Skeletal muscle satellite cell (primary cell): Measurements from ENCODE around the gene RAPGEF2.

Source experiments
- H3K27me3 ChIP-seq: 2 replicates; pipeline ENCODE4 v1.7.0; 2013; ENCODE audit warnings: low read length; ENCODE audit not compliant: control insufficient read depth, insufficient read depth
- H3K36me3 ChIP-seq: 2 replicates; pipeline ENCODE4 v1.7.0; 2013; ENCODE audit warnings: mild to moderate bottlenecking, control low read depth, low read length; ENCODE audit not compliant: insufficient read depth
- H3K4me1 ChIP-seq: 2 replicates; pipeline ENCODE4 v1.7.0; 2013; ENCODE audit warnings: low read length; ENCODE audit not compliant: control insufficient read depth, insufficient read depth
- H3K4me2 ChIP-seq: 2 replicates; pipeline ENCODE4 v1.7.0; 2013; ENCODE audit warnings: mild to moderate bottlenecking, low read length
- H3K4me3 ChIP-seq: 2 replicates; pipeline ENCODE4 v1.7.0; 2013; ENCODE audit warnings: low read length
- H3K9ac ChIP-seq: 2 replicates; pipeline ENCODE4 v1.7.0; 2013; ENCODE audit warnings: mild to moderate bottlenecking, low read depth, low read length, moderate library complexity
- H3K9me3 ChIP-seq: replicated peaks from 2 replicates; pipeline ENCODE4 v1.7.0; 2013; ENCODE audit warnings: mild to moderate bottlenecking, control low read depth, low read length

The RAPGEF2 gene

DNA sequence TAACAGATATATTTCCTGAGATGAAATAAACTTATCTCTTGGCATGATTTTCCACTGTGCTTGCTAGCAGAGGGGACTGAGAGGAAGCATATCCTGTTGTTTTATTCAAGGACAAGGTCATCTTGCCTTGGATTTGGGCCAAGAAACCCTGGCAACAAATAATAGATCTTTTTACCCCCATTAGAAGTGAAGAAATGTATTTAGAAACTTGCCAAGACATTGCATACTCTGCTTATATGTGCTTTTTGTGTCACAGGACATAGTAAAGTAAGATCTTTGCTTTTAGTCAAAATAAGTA lies 170.2 kb downstream of the RAPGEF2 start:
- no peak overlapping the region for H3K4me3 ChIP-seq
- H3K36me3 ChIP-seq = no peaks in the 10 kb centered on the region
- H3K9me3 ChIP-seq = no peaks in the 10 kb centered on the region
- H3K4me2 ChIP-seq = no peak overlapping the region
- no peak overlapping the region for H3K9ac ChIP-seq
- no peaks in the 10 kb centered on the region for H3K27me3 ChIP-seq
- peaks cover 31% of the 10 kb centered on the region for H3K4me1 ChIP-seq

DNA sequence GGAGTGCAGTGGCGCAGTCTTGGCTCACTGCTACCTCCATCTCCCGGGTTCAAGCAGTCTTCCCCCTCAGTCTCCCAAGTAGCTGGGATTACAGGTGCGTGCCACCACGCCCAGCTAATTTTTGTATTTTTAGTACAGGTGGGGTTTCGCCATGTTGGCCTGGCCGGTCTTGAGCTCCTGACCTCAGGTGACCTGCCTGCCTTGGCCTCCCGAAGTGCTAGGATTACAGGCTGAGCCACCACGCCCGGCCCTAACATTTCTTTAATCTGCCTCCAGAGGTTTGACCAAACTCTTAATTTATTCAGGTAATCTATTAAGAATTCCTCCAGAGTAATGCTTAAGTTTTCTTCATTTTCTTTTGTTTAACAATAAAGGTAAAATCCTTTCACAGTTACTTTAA lies 171.0 kb downstream of the RAPGEF2 start:
- Histone ChIP-seq H3K36me3 (no peaks in the 10 kb centered on the region), H3K4me3 (no peak overlapping the region), H3K9me3 (no peaks in the 10 kb centered on the region), H3K4me1 (peaks cover 29% of the 10 kb centered on the region), H3K27me3 (no peaks in the 10 kb centered on the region), H3K9ac (no peak overlapping the region), H3K4me2 (no peak overlapping the region)

GRCh38 chr4:159278399-159278798 lies 175.5 kb downstream of the RAPGEF2 start:
- no peaks in the 10 kb centered on the region for H3K27me3 ChIP-seq
- no peak overlapping the region for H3K4me2 ChIP-seq
- no peak overlapping the region for H3K9ac ChIP-seq
- H3K9me3 ChIP-seq = no peaks in the 10 kb centered on the region
- no peak overlapping the region for H3K4me3 ChIP-seq
- peaks cover 39% of the 10 kb centered on the region for H3K4me1 ChIP-seq
- no peaks in the 10 kb centered on the region for H3K36me3 ChIP-seq

GRCh38 chr4:159279084-159279483 lies 176.2 kb downstream of the RAPGEF2 start:
- Histone ChIP-seq H3K4me3 (no peak overlapping the region), H3K4me1 (peaks cover 38% of the 10 kb centered on the region), H3K4me2 (no peak overlapping the region), H3K9ac (no peak overlapping the region), H3K9me3 (no peaks in the 10 kb centered on the region), H3K36me3 (no peaks in the 10 kb centered on the region), H3K27me3 (no peaks in the 10 kb centered on the region)

GRCh38 chr4:159280442-159281172 lies 177.7 kb downstream of the RAPGEF2 start:
- Histone ChIP-seq H3K9me3 (no peaks in the 10 kb centered on the region), H3K9ac (no peak overlapping the region), H3K27me3 (no peaks in the 10 kb centered on the region), H3K36me3 (no peaks in the 10 kb centered on the region), H3K4me2 (no peak overlapping the region), H3K4me1 (peaks cover 34% of the 10 kb centered on the region), H3K4me3 (no peak overlapping the region)

GRCh38 chr4:159281771-159282170 lies 178.9 kb downstream of the RAPGEF2 start:
- Histone ChIP-seq H3K27me3 (no peaks in the 10 kb centered on the region), H3K36me3 (no peaks in the 10 kb centered on the region), H3K4me1 (peaks cover 34% of the 10 kb centered on the region), H3K9me3 (no peaks in the 10 kb centered on the region), H3K9ac (no peak overlapping the region), H3K4me2 (peak overlapping the region; percentile 45), H3K4me3 (no peak overlapping the region)

DNA sequence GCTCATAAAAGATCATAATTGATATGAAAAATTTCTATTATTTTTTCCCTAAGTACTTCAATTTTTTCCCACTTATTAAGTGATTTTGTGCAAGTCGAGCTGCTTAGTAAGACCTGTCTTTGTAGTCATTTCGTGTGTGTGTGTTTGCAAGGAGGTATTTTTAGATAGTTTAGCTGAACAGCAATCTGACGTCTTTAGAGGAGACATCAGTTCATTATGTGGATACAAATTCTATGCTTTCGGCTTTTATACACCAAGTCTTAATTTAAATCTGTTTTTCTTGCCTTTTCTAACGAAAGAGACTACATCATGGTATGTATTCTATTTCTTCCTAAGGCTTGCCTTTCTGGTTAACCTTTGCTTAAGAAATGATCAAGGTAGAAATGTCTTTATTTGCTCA lies 179.4 kb downstream of the RAPGEF2 start:
- Histone ChIP-seq H3K4me3 (no peak overlapping the region), H3K27me3 (no peaks in the 10 kb centered on the region), H3K9ac (no peak overlapping the region), H3K36me3 (no peaks in the 10 kb centered on the region), H3K4me1 (peaks cover 34% of the 10 kb centered on the region), H3K9me3 (no peaks in the 10 kb centered on the region), H3K4me2 (no peak overlapping the region)

DNA sequence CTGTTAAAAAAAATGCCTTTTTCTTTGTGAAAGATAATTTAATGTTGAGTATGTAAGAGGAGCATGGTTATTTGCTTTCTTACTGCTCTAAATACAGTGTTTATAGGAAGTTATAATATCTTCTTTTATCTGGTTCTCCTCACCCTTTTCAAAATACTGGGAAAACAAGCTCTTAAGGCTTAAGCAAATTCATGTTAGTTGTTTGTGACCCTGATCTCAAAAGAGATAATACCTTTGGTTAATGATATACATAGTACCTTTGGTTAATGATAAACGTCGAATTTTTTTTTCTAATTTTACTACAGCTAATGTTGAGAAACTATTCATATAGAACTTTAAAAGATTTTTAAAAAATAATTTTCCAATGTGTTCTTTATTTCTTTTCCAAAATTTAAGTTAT lies 180.1 kb downstream of the RAPGEF2 start:
- no peaks in the 10 kb centered on the region for H3K36me3 ChIP-seq
- no peaks in the 10 kb centered on the region for H3K27me3 ChIP-seq
- H3K9ac ChIP-seq = no peak overlapping the region
- no peaks in the 10 kb centered on the region for H3K9me3 ChIP-seq
- no peak overlapping the region for H3K4me3 ChIP-seq
- H3K4me2 ChIP-seq = no peak overlapping the region
- H3K4me1 ChIP-seq = peaks cover 34% of the 10 kb centered on the region

DNA sequence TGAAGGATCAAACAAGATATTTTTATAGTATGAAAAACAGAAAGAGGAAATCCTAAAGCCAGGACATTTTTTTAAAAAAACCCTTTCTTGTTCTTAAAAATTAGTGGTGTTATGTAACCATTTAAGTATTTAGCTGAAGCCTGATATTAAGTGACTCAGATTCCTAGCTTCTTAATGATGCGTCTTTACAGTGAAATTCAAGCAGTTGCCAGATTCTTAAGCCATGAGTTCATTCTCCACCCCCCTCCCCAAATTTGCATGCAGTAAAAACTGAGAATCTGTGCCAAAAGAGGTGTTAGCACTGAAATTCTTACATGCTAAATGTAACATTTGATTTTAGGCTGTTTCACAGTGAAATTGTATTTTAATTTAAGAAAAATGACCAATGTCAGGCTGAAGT lies 180.8 kb downstream of the RAPGEF2 start:
- H3K4me2 ChIP-seq = peak overlapping the region; percentile 51
- H3K4me3 ChIP-seq = peak overlapping the region; percentile 44
- H3K36me3 ChIP-seq = peaks cover 3% of the 10 kb centered on the region
- no peaks in the 10 kb centered on the region for H3K27me3 ChIP-seq
- peaks cover 34% of the 10 kb centered on the region for H3K4me1 ChIP-seq
- H3K9ac ChIP-seq = peak overlapping the region; percentile 45
- no peaks in the 10 kb centered on the region for H3K9me3 ChIP-seq

GRCh38 chr4:159284113-159284512 lies 181.2 kb downstream of the RAPGEF2 start:
- H3K9me3 ChIP-seq = no peaks in the 10 kb centered on the region
- H3K27me3 ChIP-seq = no peaks in the 10 kb centered on the region
- H3K4me3 ChIP-seq = peak overlapping the region; percentile 44
- peaks cover 4% of the 10 kb centered on the region for H3K36me3 ChIP-seq
- peak overlapping the region; percentile 51 for H3K4me2 ChIP-seq
- peak overlapping the region; percentile 45 for H3K9ac ChIP-seq
- peaks cover 36% of the 10 kb centered on the region for H3K4me1 ChIP-seq

- Histone ChIP-seq H3K9ac (peak overlapping the region; percentile 45), H3K9me3 (no peaks in the 10 kb centered on the region), H3K4me2 (no peak overlapping the region), H3K36me3 (peaks cover 4% of the 10 kb centered on the region), H3K4me3 (no peak overlapping the region), H3K4me1 (peaks cover 41% of the 10 kb centered on the region), H3K27me3 (no peaks in the 10 kb centered on the region)
Measured at GRCh38 chr4:159284733-159285132, 181.9 kb downstream of the RAPGEF2 start.

DNA sequence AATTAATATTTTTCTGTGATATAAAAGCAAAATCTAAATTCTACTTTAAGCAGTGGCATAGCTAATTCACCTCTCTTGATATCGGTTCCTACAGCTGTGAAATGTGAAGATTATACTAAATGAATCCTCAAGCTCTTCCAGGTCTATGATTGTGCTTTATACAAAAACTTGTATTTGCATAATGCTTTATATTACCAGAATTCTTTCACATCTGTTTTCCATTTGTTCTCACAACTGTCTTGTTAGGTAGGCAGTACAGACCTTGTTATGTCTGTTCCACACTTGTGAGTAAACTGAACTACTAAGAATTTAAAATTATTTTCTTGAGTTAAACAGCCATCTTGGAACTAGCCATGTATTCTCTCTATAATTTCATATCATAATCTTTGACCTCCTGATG lies 184.9 kb downstream of the RAPGEF2 start:
- H3K4me3 ChIP-seq = no peak overlapping the region
- H3K9me3 ChIP-seq = no peaks in the 10 kb centered on the region
- peaks cover 4% of the 10 kb centered on the region for H3K36me3 ChIP-seq
- H3K9ac ChIP-seq = no peak overlapping the region
- H3K4me1 ChIP-seq = peaks cover 47% of the 10 kb centered on the region
- H3K4me2 ChIP-seq = no peak overlapping the region
- H3K27me3 ChIP-seq = no peaks in the 10 kb centered on the region
